Measurements from ENCODE around the gene POTEH.
"Not testable (repeated sequence)": the region's sequence is repeated elsewhere in the genome, so short reads cannot be mapped to it uniquely, and the experiment has no call there.

DNA sequence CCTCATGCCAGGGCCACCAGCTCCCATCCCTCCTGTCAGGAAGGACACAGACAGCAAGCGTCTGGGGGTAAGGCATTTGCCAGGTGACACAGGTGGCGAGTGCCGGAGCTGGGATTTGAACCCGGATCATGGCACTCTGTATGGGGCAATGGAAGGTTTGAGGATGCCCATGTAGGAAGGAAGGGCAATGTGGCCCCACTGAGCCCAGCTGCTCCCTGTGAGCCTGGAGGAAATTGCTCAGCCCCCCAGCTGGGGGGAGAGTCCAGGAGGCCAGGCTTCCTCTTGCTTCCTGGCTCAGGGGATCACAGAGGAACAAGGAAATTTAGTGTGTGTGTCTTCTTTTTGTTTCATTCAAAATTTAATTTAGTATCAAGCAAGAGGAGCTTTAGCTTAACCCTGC is 2.1 kb upstream of the POTEH start:
- not testable (repeated sequence) for TF ChIP-seq POLR2A (IDR thresholded peaks at IDR 0.05; ENCODE audit: low read length); GATA1 (IDR thresholded peaks at IDR 0.05; ENCODE audit: low read depth, low read length)
